Measurements from ENCODE around the gene INAFM1. TPM values are rescaled to one million over a fixed set of nuclear protein-coding genes. Genes with fewer than 3 reads are reported as not detected.

The INAFM1 gene
- total and polyA plus RNA-seq, 9 of the 15 experiments (the other 6 are each of a cell fraction or from before 2014, with no cell fraction given), result 0.71 to 30.9 (median 3.1) TPM

- TF ChIP-seq LARP7 (IDR thresholded peaks at IDR 0.05) (no peak), SPI1 (IDR thresholded peaks at IDR 0.05; ENCODE audit: borderline replicate concordance, low read depth, low read length) (no peak), MYNN (IDR thresholded peaks at IDR 0.05) (peak; percentile 69; the same call in 1 of the 2 replicates), MYNN (CRISPR knock-in tag; IDR thresholded peaks at IDR 0.05) (no peak), ETS1 (conservative IDR thresholded peaks at IDR 0.05; ENCODE audit: control insufficient read depth, low read depth, low read length) (peak; percentile 92), RAD21 (CRISPR knock-in tag; conservative IDR thresholded peaks at IDR 0.05 in 1 of 2, IDR thresholded peaks at IDR 0.05 in 1 of 2) (peak in 1 of 2 experiments; percentile 11; a peak in 2 of 4 replicates), STAT5B (CRISPR knock-in tag; IDR thresholded peaks at IDR 0.05) (no peak), NCOR1 (IDR thresholded peaks at IDR 0.05) (peak; percentile 66), MAZ (CRISPR knock-in tag; conservative IDR thresholded peaks at IDR 0.05 in 1 of 2, IDR thresholded peaks at IDR 0.05 in 1 of 2) (peak; percentile 87 to 90), ARID3B (CRISPR knock-in tag; IDR thresholded peaks at IDR 0.05; ENCODE audit: borderline replicate concordance) (no peak), EGR1 (conservative IDR thresholded peaks at IDR 0.05) (no peak), RBM34 (IDR thresholded peaks at IDR 0.05; ENCODE audit: borderline replicate concordance, insufficient read depth, low read length) (0 out of 2 replicates have a peak, but pooled peaks have one; percentile 83), ZNF184 (CRISPR knock-in tag; IDR thresholded peaks at IDR 0.05) (no peak), ZBTB8A (IDR thresholded peaks at IDR 0.05; ENCODE audit: partially characterized antibody) (no peak), COPS2 (conservative IDR thresholded peaks at IDR 0.05) (no peak), BRF2 (IDR thresholded peaks at IDR 0.05; ENCODE audit: borderline replicate concordance, insufficient read depth, insufficient read length) (no peak), HDGF (IDR thresholded peaks at IDR 0.05) (0 out of 2 replicates have a peak, but pooled peaks have one; percentile 72), RBM22 (IDR thresholded peaks at IDR 0.05; ENCODE audit: low read depth, low read length, poor library complexity, severe bottlenecking) (no peak), DPF2 (IDR thresholded peaks at IDR 0.05) (peak; percentile 2; the same call in 1 of the 2 replicates), DIDO1 (tag; IDR thresholded peaks at IDR 0.05; ENCODE audit: low read depth) (no peak)
- TF ChIP-seq, protein P1, sequence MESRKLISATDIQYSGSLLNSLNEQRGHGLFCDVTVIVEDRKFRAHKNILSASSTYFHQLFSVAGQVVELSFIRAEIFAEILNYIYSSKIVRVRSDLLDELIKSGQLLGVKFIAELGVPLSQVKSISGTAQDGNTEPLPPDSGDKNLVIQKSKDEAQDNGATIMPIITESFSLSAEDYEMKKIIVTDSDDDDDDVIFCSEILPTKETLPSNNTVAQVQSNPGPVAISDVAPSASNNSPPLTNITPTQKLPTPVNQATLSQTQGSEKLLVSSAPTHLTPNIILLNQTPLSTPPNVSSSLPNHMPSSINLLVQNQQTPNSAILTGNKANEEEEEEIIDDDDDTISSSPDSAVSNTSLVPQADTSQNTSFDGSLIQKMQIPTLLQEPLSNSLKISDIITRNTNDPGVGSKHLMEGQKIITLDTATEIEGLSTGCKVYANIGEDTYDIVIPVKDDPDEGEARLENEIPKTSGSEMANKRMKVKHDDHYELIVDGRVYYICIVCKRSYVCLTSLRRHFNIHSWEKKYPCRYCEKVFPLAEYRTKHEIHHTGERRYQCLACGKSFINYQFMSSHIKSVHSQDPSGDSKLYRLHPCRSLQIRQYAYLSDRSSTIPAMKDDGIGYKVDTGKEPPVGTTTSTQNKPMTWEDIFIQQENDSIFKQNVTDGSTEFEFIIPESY (CRISPR knock-in tag; IDR thresholded peaks at IDR 0.05), result no peak; the same call in 1 of the 2 replicates
- TF ChIP-seq, protein P2, sequence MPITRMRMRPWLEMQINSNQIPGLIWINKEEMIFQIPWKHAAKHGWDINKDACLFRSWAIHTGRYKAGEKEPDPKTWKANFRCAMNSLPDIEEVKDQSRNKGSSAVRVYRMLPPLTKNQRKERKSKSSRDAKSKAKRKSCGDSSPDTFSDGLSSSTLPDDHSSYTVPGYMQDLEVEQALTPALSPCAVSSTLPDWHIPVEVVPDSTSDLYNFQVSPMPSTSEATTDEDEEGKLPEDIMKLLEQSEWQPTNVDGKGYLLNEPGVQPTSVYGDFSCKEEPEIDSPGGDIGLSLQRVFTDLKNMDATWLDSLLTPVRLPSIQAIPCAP (CRISPR knock-in tag; IDR thresholded peaks at IDR 0.05; ENCODE audit: borderline replicate concordance), result no peak
These were observed 48.8 kb upstream of the INAFM1 start (continued) for GRCh38 chr19:47225746-47226425.

Data from K562 (cell line).